Prostate gland (tissue), 2 donors: ENCODE data around the gene QRFP. TPM values are rescaled to one million over a fixed set of nuclear protein-coding genes. Genes with fewer than 3 reads are reported as not detected.

ENCODE experiments used
- DNase-seq: peaks from one replicate; pipeline ENCODE4 v3.0.0-alpha.2; 2019; ENCODE audit warnings: low spot score
- H3K27ac ChIP-seq, 2 donors: fragments of 200-600 bp; sonication (generic); 2 replicates each; pipeline ENCODE4 v1.5.1; 2017 to 2019
- H3K27me3 ChIP-seq: fragments of 200-600 bp; sonication (generic); replicated peaks from 2 replicates; pipeline ENCODE4 v1.5.1; 2019; ENCODE audit not compliant: insufficient read depth
- H3K36me3 ChIP-seq, 2 donors: fragments of 200-600 bp; sonication (generic); 1 replicate in 1 of 2; 2 replicates in 1 of 2; pipeline versions ENCODE4 v1.5.1 to v1.8.1; 2017 to 2019
- H3K4me1 ChIP-seq: fragments of 200-600 bp; sonication (generic); replicated peaks from 2 replicates; pipeline ENCODE4 v1.5.1; 2019
- H3K4me3 ChIP-seq, 2 donors: fragments of 200-600 bp; sonication (generic); 2 replicates each; pipeline ENCODE4 v1.5.1; 2017 to 2019
- H3K9me3 ChIP-seq: fragments of 200-600 bp; sonication (generic); 2 replicates; pipeline ENCODE4 v1.5.1; 2017
- CTCF ChIP-seq, 4 experiments: fragments of 200-600 bp in 2 of 4; fragments of 450-650 bp in 2 of 4; sonication (generic) in 2 of 4; IDR thresholded peaks; 1 replicate in 3 of 4; 2 replicates in 1 of 4; pipeline ENCODE4 v1.5.1; 2016 to 2019; ENCODE audit warnings: antibody characterized with exemption in 4 of 4, mild to moderate bottlenecking in 2 of 4, moderate library complexity in 2 of 4
- POLR2A ChIP-seq: fragments of 450-650 bp; IDR thresholded peaks from one replicate; pipeline ENCODE4 v1.6.1; 2016; ENCODE audit warnings: antibody characterized with exemption, mild to moderate bottlenecking
- POLR2AphosphoS5 ChIP-seq: sonication (generic); formaldehyde crosslinking; IDR thresholded peaks from one replicate; pipeline ENCODE4 v1.6.1; 2017; ENCODE audit warnings: antibody characterized with exemption
- WGBS: methylation state at CpG from one replicate; pipeline ENCODE4 v1.1.5; 2018; 5-methylcytosine and 5-hydroxymethylcytosine counted together
- intact Hi-C: fragments of 100-400 bp; cut with DNase I; formaldehyde crosslinking; loops from one replicate; pipeline ENCODE4 v1.14.2; 2022
- total RNA-seq, 2 donors: library from RNA; depleted of rRNA; stranded (reverse); fragments of >200 nt; gene quantifications; one replicate each; pipeline ENCODE4 v1.1.0, GENCODE V29; 2016

The QRFP gene
- total RNA-seq, 2 donors from 2014 or later = 1.0 TPM; not detected in 1

GRCh38 chr9:130899051-130899748 lies 2.6 kb upstream of the QRFP start:
- intact Hi-C loops = no loop called here
- TF ChIP-seq POLR2A (no peak), POLR2AphosphoS5 (no peak), CTCF (IDR thresholded peaks at IDR 0.05) (no peak)
- 41% methylated on average over 25 of the region's 25 CpGs for WGBS
- H3K9me3 ChIP-seq = no peaks in the 10 kb centered on the region
- no peaks in the 10 kb centered on the region for H3K27me3 ChIP-seq
- H3K4me1 ChIP-seq = peaks cover 4% of the 10 kb centered on the region
- DNase-seq = no peak
- H3K36me3 ChIP-seq = no peaks in the 10 kb centered on the region
- H3K27ac ChIP-seq = no peak overlapping the region
- no peak overlapping the region for H3K4me3 ChIP-seq

GRCh38 chr9:130898552-130898852 lies 1.9 kb upstream of the QRFP start:
- Histone ChIP-seq H3K36me3 (no peaks in the 10 kb centered on the region), H3K4me1 (peaks cover 7% of the 10 kb centered on the region), H3K9me3 (no peaks in the 10 kb centered on the region), H3K4me3 (no peak overlapping the region), H3K27me3 (no peaks in the 10 kb centered on the region), H3K27ac (no peak overlapping the region)
- TF ChIP-seq POLR2AphosphoS5 (no peak), POLR2A (no peak), CTCF (IDR thresholded peaks at IDR 0.05) (no peak)
- WGBS = 60% methylated on average over 4 of the region's 4 CpGs
- DNase-seq = no peak
- intact Hi-C loops = no loop called here

- whole genome bisulfite sequencing = 70% methylated on average over 26 of the region's 29 CpGs
- intact Hi-C loops = no loop called here
- no peaks in the 10 kb centered on the region for H3K27me3 ChIP-seq
Observed at GRCh38 chr9:130897848-130898551, 1.4 kb upstream of the QRFP start.

GRCh38 chr9:130897105-130897751 lies 616 bp upstream of the QRFP start:
- Histone ChIP-seq H3K9me3 (no peaks in the 10 kb centered on the region), H3K4me1 (peaks cover 15% of the 10 kb centered on the region), H3K27me3 (no peaks in the 10 kb centered on the region), H3K4me3 (no peak overlapping the region), H3K36me3 (no peaks in the 10 kb centered on the region), H3K27ac (no peak overlapping the region)
- TF ChIP-seq CTCF (IDR thresholded peaks at IDR 0.05) = no peak
- TF ChIP-seq POLR2AphosphoS5 = no peak
- TF ChIP-seq POLR2A = no peak
- DNase-seq = no peak
- WGBS = 73% methylated on average over 15 of the region's 16 CpGs
- intact Hi-C loops = no loop called here

More at GRCh38 chr9:130897848-130898551, 1.4 kb upstream of the QRFP start:
- no peaks in the 10 kb centered on the region for H3K36me3 ChIP-seq
- H3K4me1 ChIP-seq = peaks cover 12% of the 10 kb centered on the region
- TF ChIP-seq CTCF (IDR thresholded peaks at IDR 0.05) = no peak
- TF ChIP-seq POLR2A = no peak
- no peak for TF ChIP-seq POLR2AphosphoS5
- no peak overlapping the region for H3K4me3 ChIP-seq
- H3K9me3 ChIP-seq = no peaks in the 10 kb centered on the region
- DNase-seq = no peak
- no peak overlapping the region for H3K27ac ChIP-seq
